Liver (tissue), 3 donors: ENCODE measurements around the gene MRPL42.

Experiments
- CTCF ChIP-seq: fragments of 150-350 bp; IDR thresholded peaks from 2 replicates; pipeline ENCODE4 v1.5.1; 2017; ENCODE audit warnings: improper control_type of control experiment, low read depth, low read length; ENCODE audit not compliant: missing input control
- EGR1 ChIP-seq, 2 donors: IDR thresholded peaks; 2 replicates each; pipeline ENCODE4 v1.6.1; 2016 to 2018; ENCODE audit warnings: antibody characterized with exemption in 2 of 2, low read depth in 2 of 2
- MAX ChIP-seq: IDR thresholded peaks from 2 replicates; pipeline ENCODE4 v1.6.1; 2016; ENCODE audit warnings: antibody characterized with exemption
- donor health status: healthy.
- donor health status: healthy.

GRCh38 chr12:93507165-93507564 lies 39.9 kb downstream of the MRPL42 start:
- TF ChIP-seq CTCF (no peak), EGR1 (IDR thresholded peaks at IDR 0.05; ENCODE audit: low read depth in 2 of 2) (no peak), MAX (no peak)
